ENCODE results near the gene SERF2. TPM values are rescaled to one million over a fixed set of nuclear protein-coding genes. Genes with fewer than 3 reads are reported as not detected.

The SERF2 gene
- total RNA-seq, 4 donors from 2014 or later = 542 to 1,015 (median 749) TPM

DNA sequence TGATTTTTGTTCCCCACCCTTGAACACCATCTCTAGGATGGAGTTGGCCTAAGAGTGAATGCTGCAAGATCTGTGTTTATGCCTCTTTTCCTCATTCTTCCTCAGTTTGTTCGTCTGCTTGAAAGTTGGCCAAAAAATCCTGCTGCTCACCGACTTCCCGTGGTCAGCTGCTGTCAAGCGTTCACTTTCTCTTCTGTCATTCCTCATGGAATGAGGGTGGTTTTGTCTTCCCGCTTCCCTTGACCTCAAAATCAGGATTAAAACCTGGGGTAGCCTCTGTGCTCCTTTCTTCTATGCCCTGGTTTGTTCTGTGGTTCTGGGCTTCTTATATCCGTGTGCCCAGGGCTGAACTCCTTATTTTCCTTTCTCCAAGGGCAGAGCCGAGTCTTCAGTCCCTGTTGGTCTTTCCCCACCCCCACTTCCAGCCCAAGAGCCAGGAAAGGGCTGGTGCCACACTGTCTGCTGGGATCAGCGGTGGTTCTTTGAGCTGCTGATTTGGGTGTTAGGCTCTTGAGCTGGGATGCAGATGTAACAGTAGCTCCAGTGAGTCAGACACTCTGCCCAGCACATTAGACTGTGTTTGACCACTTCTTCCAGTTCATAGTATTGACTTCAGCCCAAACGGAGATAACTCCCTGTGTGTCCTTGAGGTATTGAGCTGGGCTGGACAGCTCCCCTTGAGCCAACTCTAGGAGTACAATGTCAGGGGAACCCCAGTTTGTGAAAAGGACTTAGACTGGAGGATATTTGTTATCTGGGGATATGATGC, 2.3 kb downstream of the SERF2 start:
- TF ChIP-seq, protein P1, sequence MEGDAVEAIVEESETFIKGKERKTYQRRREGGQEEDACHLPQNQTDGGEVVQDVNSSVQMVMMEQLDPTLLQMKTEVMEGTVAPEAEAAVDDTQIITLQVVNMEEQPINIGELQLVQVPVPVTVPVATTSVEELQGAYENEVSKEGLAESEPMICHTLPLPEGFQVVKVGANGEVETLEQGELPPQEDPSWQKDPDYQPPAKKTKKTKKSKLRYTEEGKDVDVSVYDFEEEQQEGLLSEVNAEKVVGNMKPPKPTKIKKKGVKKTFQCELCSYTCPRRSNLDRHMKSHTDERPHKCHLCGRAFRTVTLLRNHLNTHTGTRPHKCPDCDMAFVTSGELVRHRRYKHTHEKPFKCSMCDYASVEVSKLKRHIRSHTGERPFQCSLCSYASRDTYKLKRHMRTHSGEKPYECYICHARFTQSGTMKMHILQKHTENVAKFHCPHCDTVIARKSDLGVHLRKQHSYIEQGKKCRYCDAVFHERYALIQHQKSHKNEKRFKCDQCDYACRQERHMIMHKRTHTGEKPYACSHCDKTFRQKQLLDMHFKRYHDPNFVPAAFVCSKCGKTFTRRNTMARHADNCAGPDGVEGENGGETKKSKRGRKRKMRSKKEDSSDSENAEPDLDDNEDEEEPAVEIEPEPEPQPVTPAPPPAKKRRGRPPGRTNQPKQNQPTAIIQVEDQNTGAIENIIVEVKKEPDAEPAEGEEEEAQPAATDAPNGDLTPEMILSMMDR (IDR thresholded peaks at IDR 0.05; ENCODE audit: low read depth) = no peak

DNA sequence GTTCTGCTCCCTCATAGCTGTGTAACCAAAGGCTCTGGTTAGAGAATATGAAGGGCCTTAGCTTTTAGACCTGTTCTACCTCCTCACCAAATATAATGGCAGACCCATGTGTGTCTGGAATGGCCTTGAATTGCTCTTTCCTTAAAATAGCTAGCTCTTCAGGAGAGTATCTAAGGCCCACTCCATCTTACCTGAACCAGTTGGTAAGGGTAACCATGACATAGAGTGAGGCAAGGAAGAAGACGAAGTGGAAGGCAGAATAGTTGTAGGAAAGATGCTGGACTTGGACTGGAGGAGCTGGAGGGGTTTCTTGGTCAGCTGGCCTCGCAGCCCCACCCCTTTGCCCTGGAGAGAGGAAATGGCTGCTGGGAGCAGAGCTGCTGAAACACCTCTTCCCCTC, 3.1 kb downstream of the SERF2 start:
- TF ChIP-seq, protein P1 (IDR thresholded peaks at IDR 0.05; ENCODE audit: low read depth) = no peak

DNA sequence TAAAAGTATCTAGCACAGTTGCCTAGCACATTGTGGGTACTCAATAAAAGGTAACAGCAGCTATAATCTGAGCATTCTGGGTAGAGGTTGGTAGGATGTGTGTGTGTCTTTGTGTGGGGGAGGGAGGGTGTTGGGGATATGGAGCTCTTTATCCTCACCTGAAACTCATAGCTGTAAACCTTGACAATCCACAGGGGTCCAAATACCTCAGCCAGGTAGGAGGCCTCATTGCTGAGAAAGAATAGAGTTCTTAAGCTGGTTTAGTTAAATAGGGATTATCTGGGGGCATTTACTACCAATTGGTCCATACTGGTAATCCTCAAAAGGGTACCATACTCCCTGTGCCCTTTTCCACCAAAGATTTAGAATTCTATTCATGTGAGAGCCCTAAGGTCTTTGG, 3.9 kb downstream of the SERF2 start:
- TF ChIP-seq, protein P1 (IDR thresholded peaks at IDR 0.05; ENCODE audit: low read depth) = no peak

DNA sequence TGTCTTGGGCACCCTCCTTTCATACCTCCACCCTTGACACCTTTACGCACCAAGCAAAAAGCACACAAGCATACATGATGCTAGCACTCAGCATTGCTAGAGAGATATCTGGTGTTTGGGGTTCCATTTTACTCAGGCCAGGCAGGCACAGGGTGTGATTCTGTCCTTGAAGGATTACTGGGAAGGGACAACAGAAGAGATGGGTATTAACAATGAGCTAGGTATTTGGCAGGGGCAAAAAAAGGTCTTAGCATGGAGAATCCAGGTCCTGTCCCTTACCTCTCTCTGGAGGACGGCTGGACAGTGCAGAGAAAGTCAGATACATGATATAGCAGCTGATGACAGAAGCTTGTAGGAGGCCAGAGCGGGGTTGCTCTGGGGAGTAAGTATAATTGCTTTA, 4.4 kb downstream of the SERF2 start:
- TF ChIP-seq, protein P1 (IDR thresholded peaks at IDR 0.05; ENCODE audit: low read depth) = no peak

DNA sequence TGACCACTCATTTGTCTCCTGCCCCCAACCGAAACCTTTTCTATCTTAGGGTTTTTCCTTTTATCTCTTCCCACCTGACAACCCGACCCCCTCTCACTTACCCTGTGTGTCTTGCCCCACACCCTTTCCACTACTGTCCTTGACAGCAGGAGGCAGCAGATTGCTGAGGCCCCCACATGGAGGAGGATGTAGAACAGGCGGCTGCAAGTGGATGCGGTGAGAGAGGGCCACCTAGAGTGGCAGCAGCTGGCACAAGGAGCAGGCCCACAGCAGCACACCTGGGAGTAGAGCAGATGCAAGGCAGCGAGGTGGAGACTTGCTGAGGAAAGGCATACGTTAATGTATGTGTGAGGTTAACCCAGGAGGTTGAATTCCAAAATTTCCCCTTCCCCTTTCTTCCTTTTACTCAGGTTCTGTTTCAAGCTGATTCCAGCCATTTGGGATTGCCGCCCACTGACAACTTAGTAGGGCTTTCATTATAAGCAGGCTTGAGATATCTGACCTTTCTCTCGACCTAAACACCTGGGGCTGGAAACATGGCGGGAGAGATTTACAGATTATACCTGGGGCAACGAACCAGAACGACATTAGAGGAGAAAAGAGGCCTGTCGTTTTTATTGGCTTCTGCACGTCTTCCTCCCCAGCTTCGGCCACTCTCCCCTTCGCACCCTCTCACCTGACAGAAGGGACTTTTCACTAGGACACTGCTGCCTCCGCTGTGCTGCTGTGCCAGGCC, 7.3 kb downstream of the SERF2 start:
- TF ChIP-seq, protein P1 (IDR thresholded peaks at IDR 0.05; ENCODE audit: low read depth) = no peak

DNA sequence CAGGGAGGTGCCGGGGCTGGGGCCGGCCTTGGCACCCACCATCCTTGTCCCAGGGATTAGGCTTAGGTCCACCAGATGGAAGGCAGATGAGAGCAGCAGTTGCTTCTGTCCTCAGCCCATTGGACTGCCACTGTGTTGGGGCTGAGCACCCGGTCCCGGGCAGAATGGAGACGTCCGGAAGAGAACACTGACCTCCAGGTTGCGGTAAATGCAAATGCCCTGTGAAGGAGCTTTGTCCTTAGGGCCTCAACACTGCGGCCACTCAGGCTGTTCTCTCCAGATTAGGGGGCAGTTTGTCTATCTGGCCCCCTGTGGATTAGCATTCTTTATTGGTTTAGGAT, 7.8 kb downstream of the SERF2 start, which contains the start of gene SERINC4:
Gene SERINC4, minus strand, starts transcription at position 276 of the 341 bp plus-strand sequence. Its CDS starts 234 bp downstream, at position 42.
- TF ChIP-seq, protein P1 (IDR thresholded peaks at IDR 0.05; ENCODE audit: low read depth) = no peak
